C4-2B (cell line): ENCODE measurements around the gene RSRC1.
"Not testable (repeated sequence)": the region's sequence is repeated elsewhere in the genome, so short reads cannot be mapped to it uniquely, and the experiment has no call there.

Experiments
- ZFX ChIP-seq: fragments of 450-650 bp; IDR thresholded peaks from 2 replicates; pipeline ENCODE4 v1.6.1; 2017
- TF ChIP-seq, protein P1 (sequence below): fragments of 450-650 bp; conservative IDR thresholded peaks from 2 replicates; pipeline ENCODE4 v1.5.1; 2017; ENCODE audit warnings: mild to moderate bottlenecking

DNA sequence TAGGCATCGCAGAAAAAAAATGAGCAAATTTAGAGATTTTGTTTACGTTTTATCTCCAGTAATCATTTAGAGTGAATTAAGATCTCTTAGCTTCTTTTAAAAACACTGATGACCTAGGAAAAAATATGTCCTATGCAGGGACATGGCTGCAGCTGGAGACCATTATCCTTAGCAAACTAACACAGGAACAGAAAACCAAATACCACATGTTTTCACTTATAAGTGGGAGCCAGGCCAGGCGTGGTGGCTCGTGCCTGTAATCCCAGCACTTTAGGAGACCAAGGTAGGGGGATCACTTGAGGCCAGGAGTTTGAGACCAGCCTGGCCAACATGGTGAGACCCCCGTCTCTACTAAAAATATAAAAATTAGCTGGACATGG, 298.6 kb downstream of the RSRC1 start:
- TF ChIP-seq, protein P1, sequence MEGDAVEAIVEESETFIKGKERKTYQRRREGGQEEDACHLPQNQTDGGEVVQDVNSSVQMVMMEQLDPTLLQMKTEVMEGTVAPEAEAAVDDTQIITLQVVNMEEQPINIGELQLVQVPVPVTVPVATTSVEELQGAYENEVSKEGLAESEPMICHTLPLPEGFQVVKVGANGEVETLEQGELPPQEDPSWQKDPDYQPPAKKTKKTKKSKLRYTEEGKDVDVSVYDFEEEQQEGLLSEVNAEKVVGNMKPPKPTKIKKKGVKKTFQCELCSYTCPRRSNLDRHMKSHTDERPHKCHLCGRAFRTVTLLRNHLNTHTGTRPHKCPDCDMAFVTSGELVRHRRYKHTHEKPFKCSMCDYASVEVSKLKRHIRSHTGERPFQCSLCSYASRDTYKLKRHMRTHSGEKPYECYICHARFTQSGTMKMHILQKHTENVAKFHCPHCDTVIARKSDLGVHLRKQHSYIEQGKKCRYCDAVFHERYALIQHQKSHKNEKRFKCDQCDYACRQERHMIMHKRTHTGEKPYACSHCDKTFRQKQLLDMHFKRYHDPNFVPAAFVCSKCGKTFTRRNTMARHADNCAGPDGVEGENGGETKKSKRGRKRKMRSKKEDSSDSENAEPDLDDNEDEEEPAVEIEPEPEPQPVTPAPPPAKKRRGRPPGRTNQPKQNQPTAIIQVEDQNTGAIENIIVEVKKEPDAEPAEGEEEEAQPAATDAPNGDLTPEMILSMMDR, result not testable (repeated sequence)
- TF ChIP-seq ZFX, result not testable (repeated sequence)
